Activated naive CD4-positive, alpha-beta T cell treated with anti-CD3 and anti-CD28 coated beads for 36 hours (primary cell): ENCODE data around the gene HMGXB4. TPM values are rescaled to one million over a fixed set of nuclear protein-coding genes. Genes with fewer than 3 reads are reported as not detected.
"Not testable (repeated sequence)": the region's sequence is repeated elsewhere in the genome, so short reads cannot be mapped to it uniquely, and the experiment has no call there.

ENCODE experiments used
- CTCF ChIA-PET: fragments of 350-600 bp; sonication (Branson Sonifier 250); formaldehyde crosslinking; loops from one replicate; lab custom pipeline; 2021; ENCODE audit warnings: antibody characterized with exemption; lab: Charles Lee
- DNase-seq: peaks from one replicate; pipeline ENCODE4 v3.0.0-alpha.2; 2020
- H3K27ac Mint-ChIP-seq: one replicate; pipeline ENCODE4 v1.8.0; 2021; ENCODE audit warnings: mild to moderate bottlenecking, mixed read lengths
- H3K27me3 Mint-ChIP-seq: one replicate; pipeline ENCODE4 v1.8.0; 2021; ENCODE audit warnings: low read depth, mixed read lengths
- H3K36me3 Mint-ChIP-seq: one replicate; pipeline ENCODE4 v1.8.0; 2021; ENCODE audit warnings: low read depth, mixed read lengths
- H3K4me1 Mint-ChIP-seq: one replicate; pipeline ENCODE4 v1.8.0; 2021; ENCODE audit warnings: low read depth, mixed read lengths
- H3K4me3 Mint-ChIP-seq: one replicate; pipeline ENCODE4 v1.8.0; 2021; ENCODE audit warnings: mild to moderate bottlenecking, moderate library complexity, mixed read lengths
- H3K9me3 Mint-ChIP-seq: one replicate; pipeline ENCODE4 v1.8.0; 2021; ENCODE audit warnings: mixed read lengths
- intact Hi-C: fragments of 100-400 bp; cut with micrococcal nuclease; formaldehyde crosslinking; loops from one replicate; pipeline ENCODE4 v1.15.1; 2023
- total RNA-seq, 2 experiments: library from RNA; stranded (reverse); gene quantifications; one replicate each; pipeline ENCODE4 v1.2.3, GENCODE V29; 2021

Gene HMGXB4
- total RNA-seq, 2 experiments from 2014 or later = 36.6 to 38.2 TPM

DNA sequence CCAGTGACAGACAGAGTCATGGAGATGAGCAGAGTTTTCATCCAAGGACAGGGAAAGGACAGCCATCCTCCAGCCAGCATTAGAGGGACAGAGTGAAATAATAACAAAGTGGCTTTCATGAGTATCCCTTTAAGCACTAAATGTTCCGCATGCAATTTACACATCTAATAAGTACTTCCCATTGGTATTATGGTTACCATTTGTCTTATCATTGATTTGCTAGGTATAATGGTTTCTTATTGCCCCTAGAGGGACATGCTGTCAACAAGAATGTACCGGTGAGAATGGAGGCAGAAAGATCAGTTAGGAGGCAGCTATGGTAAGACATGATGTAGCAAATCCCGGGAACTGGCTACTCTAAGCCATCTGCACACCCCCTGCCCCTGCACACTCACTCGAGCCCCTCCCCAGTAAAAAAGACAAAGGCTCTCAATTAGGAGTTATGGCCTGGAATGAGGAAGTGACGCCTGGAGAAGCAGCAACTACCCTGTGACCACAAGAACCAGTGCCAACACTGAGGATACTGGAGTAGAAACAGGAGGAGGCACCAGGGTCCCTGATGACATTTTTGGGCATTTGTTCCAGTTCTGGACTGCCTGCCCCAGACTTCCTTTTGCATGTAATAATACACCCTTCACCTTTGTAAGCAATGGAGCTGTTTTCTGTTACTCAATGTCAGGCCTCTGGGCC, 30.2 kb upstream of the HMGXB4 start:
- intact Hi-C loops = no loop called here
- peaks cover 2% of the 10 kb centered on the region for H3K9me3 Mint-ChIP-seq
- H3K4me3 Mint-ChIP-seq = no peak overlapping the region
- no peaks in the 10 kb centered on the region for H3K36me3 Mint-ChIP-seq
- DNase-seq = no peak
- H3K27ac Mint-ChIP-seq = no peak overlapping the region
- peaks cover 2% of the 10 kb centered on the region for H3K27me3 Mint-ChIP-seq
- peaks cover 2% of the 10 kb centered on the region for H3K4me1 Mint-ChIP-seq
- CTCF ChIA-PET = no interaction called here

DNA sequence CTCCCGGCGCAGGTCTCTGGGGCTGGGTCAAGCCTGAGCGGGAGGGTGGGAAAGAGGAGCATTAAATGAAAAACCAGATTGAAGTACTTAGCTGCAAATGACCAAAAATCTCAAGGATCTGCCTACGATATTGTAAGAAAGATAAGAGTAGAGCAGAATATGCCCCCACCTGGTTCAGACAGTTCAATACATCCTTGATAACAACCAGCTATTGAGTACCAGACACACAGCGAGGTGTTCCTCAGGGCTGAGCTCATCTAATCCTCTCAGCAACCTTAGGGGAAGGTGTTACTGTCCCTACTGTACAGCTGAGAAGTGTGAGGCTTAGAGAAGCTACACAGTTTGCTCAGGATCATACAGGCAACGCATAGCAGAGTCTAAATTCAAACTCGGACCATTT, 27.4 kb upstream of the HMGXB4 start:
- H3K27me3 Mint-ChIP-seq = no peaks in the 10 kb centered on the region
- H3K27ac Mint-ChIP-seq = no peak overlapping the region
- H3K4me3 Mint-ChIP-seq = no peak overlapping the region
- DNase-seq = no peak
- H3K4me1 Mint-ChIP-seq = peaks cover 2% of the 10 kb centered on the region
- intact Hi-C loops = loop anchor here (2.0 kb wide), 1 partner anchor 75 kb away; no protein-coding TSS in a partner anchor
- H3K9me3 Mint-ChIP-seq = peaks cover 2% of the 10 kb centered on the region
- no peaks in the 10 kb centered on the region for H3K36me3 Mint-ChIP-seq
- CTCF ChIA-PET = interaction anchor here (0.6 kb wide), 2 partner anchors 53 to 73 kb away, joined by 3 to 5 read pairs; no protein-coding TSS in a partner anchor

DNA sequence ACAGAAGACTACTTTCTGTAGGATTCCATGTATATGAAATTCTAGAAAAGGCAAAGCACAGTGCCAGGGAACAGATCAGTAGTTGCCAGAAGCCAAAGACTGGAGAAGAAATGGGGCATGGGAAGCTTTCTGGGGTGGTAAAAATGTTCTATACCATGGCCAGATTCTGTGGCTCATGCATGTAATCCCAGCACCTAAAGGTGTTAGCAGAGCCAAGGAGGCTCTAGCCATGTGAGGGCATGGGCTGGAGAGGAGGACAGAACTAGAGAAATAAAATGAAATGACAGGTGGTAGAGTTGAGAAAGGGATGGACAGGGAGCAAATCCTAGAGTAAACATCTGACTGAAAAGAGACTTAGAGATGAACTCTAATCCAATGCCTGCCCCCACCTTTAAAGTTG, 26.9 kb upstream of the HMGXB4 start:
- peaks cover 2% of the 10 kb centered on the region for H3K27me3 Mint-ChIP-seq
- no peak for DNase-seq
- peaks cover 2% of the 10 kb centered on the region for H3K4me1 Mint-ChIP-seq
- H3K4me3 Mint-ChIP-seq = no peak overlapping the region
- no peaks in the 10 kb centered on the region for H3K36me3 Mint-ChIP-seq
- CTCF ChIA-PET = interaction anchor here (0.6 to 1.4 kb wide), 4 partner anchors 24 to 158 kb away, joined by 3 to 6 read pairs (median 4); no protein-coding TSS in a partner anchor
- H3K27ac Mint-ChIP-seq = no peak overlapping the region
- H3K9me3 Mint-ChIP-seq = peaks cover 2% of the 10 kb centered on the region
- intact Hi-C loops = loop anchor here (2.0 kb wide), 1 partner anchor 76 kb away; no protein-coding TSS in a partner anchor

DNA sequence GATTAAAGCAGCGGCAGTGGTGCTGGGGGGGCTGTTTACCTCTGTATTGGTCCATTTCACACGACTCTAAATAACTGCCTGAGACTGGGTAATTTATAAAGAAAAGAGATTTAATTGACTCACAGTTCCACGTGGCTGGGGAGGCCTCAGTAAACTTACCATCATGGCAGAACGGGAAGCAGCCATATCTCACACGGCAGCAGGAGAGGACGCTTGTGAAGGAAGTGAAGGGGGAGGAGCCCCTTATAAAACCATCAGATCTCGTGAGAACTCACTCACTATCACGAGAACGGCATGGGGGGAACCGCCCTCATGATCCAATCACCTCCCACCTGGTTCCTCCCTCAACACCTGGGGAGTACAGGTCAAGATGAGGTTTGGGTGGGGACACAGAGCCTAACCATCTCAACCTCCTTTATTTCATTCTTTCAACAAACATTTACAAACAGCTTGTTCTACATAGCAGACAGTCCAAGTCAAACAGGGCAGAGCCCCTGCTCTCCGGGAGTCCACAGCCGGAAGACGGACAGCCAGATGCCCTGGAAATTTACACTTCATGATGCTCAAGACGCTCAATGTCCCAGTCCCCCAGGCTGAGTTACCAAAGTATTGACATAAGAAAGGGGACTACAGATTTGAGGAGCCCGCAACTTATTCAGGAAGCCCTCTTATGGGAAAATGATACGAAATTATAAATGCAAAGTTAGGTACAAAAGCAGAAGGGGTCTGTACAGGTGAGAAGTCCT, 26.3 kb upstream of the HMGXB4 start:
- Mint-ChIP-seq H3K9me3 (peaks cover 2% of the 10 kb centered on the region), H3K4me3 (peak overlapping the region; percentile 2), H3K36me3 (no peaks in the 10 kb centered on the region), H3K4me1 (peaks cover 2% of the 10 kb centered on the region), H3K27me3 (peaks cover 3% of the 10 kb centered on the region), H3K27ac (no peak overlapping the region)
- intact Hi-C loops = loop anchor here (2.0 kb wide), 1 partner anchor 76 kb away; no protein-coding TSS in a partner anchor
- CTCF ChIA-PET = interaction anchor here (0.6 to 1.5 kb wide), 16 partner anchors 10 to 162 kb away, joined by 3 to 12 read pairs (median 6); partner anchors contain the start of gene HMGXB4
- DNase-seq = peak; percentile 14

DNA sequence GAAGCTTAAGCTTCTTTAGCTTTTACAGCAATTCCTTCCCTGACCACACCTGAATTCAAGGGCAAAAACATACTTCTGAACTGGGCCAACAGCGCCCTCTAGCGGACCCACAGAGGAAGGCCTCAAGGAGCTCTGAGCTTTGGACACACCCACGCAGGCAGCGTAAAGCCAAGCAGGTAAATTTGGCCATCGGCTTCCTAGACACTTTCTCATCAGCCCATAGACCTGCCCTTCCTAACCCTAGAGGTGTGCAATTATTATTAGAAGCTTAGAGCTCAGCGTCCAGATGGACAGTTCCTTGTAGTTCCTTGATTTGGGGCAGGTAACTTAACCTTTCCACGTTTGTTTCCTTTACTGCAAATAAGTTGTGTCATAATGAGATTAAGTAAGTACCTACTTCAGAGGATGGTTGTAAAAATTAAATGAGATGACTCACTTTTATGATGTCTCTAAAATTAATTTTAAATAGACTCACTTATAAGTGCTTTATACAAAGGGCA, 25.7 kb upstream of the HMGXB4 start:
- no peak overlapping the region for H3K27ac Mint-ChIP-seq
- no peaks in the 10 kb centered on the region for H3K36me3 Mint-ChIP-seq
- peak; percentile 85 for DNase-seq
- CTCF ChIA-PET = interaction anchor here (0.9 to 1.5 kb wide), 15 partner anchors 9 to 163 kb away, joined by 3 to 12 read pairs (median 6); partner anchors contain the start of gene HMGXB4
- no peak overlapping the region for H3K4me3 Mint-ChIP-seq
- H3K4me1 Mint-ChIP-seq = peaks cover 2% of the 10 kb centered on the region
- intact Hi-C loops = loop anchor here (2.0 kb wide), 1 partner anchor 77 kb away; no protein-coding TSS in a partner anchor
- peaks cover 3% of the 10 kb centered on the region for H3K27me3 Mint-ChIP-seq
- H3K9me3 Mint-ChIP-seq = peaks cover 2% of the 10 kb centered on the region

DNA sequence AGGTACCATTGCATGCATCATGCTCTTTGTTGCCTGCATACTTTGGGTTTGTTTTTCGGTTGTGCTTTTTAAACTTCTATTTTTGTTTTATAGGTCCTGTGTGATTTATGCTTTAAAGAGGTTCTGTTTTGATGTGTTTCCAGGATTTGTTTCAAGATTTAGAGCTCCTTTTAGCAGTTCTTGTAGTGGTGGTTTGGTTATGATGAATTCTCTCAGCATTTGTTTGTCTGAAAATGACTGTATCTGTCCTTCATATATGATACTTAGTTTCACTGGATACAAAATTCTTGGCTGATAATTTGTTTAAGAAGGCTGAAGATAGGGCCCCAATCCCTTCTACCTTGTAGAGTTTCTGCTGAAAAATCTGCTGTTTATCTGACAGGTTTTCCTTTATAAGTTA, 18.5 kb upstream of the HMGXB4 start:
- CTCF ChIA-PET = interaction anchor here (3.5 kb wide), 1 partner anchor 7 kb away, joined by 12 read pairs; no protein-coding TSS in a partner anchor
- H3K4me3 Mint-ChIP-seq, H3K27ac Mint-ChIP-seq, H3K9me3 Mint-ChIP-seq, H3K4me1 Mint-ChIP-seq, H3K36me3 Mint-ChIP-seq, intact Hi-C loops, DNase-seq: not testable (repeated sequence)
- H3K27me3 Mint-ChIP-seq = peaks cover 33% of the 10 kb centered on the region

DNA sequence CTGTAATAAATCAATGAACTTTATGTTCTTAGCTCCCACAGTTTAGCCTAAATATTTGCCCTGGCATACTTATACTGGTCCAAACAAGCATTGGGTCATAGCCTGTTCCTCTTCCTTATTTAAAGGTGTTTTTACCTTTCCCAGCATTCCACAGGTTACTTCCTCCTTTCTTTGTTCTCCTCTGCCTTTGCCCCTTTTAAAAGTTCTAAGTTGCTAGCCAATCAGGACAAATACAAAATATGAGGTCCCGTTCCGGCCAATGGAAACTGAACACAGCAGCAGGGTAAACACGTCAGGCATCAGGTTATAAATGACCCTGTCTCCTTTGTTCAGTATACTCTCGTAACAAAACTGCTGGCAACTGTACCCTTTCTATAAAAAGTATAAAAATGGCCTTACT, 12.8 kb upstream of the HMGXB4 start:
- intact Hi-C loops, H3K36me3 Mint-ChIP-seq, CTCF ChIA-PET, H3K4me3 Mint-ChIP-seq, H3K4me1 Mint-ChIP-seq, H3K9me3 Mint-ChIP-seq, DNase-seq, H3K27ac Mint-ChIP-seq: not testable (repeated sequence)
- peaks cover 34% of the 10 kb centered on the region for H3K27me3 Mint-ChIP-seq

DNA sequence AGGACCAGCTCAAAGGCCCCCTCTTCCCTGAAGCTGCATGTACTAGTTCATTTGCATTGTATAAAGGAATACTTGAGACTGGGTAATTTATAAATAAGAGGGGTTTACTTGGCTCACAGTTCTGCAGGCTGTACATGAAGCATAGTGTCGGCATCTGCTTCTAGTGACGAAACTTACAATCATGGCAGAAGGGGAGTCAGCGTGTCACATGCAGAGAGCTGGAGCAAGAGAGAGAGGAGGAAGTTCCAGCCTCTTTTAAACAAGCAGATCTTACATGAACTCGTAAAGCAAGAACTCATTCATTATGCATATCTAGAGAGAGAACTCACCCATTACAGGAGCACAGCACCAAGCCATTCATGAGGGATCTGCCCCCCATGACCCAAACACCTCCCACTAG, 7.1 kb upstream of the HMGXB4 start:
- CTCF ChIA-PET = no interaction called here
- intact Hi-C loops = no loop called here
- no peaks in the 10 kb centered on the region for H3K9me3 Mint-ChIP-seq
- no peaks in the 10 kb centered on the region for H3K4me1 Mint-ChIP-seq
- no peak for DNase-seq
- H3K4me3 Mint-ChIP-seq = no peak overlapping the region
- H3K27ac Mint-ChIP-seq = no peak overlapping the region
- H3K36me3 Mint-ChIP-seq = no peaks in the 10 kb centered on the region
- H3K27me3 Mint-ChIP-seq = peaks cover 15% of the 10 kb centered on the region

DNA sequence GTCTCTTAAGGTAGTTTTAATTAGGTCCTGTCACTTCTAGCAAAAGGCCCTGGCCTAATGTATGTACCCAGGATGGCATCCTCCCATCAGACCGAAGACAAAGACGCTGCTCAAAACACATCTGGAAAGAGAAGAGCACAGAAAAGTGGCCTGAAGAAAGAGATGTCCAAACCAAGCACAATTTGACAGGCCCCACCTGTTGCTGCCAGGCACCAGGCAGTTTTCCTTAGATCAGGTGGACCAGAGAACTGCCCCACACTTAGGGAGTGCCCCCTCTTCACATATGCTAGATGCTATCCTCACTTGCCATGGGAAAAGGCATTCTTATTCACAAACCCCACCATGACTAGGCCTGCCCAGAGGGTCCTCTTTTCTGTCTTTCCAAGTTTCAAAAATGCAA, 3.3 kb upstream of the HMGXB4 start:
- no peak overlapping the region for H3K27ac Mint-ChIP-seq
- peaks cover 9% of the 10 kb centered on the region for H3K36me3 Mint-ChIP-seq
- peaks cover 3% of the 10 kb centered on the region for H3K27me3 Mint-ChIP-seq
- no peak for DNase-seq
- peaks cover 13% of the 10 kb centered on the region for H3K4me1 Mint-ChIP-seq
- intact Hi-C loops = no loop called here
- no peak overlapping the region for H3K4me3 Mint-ChIP-seq
- CTCF ChIA-PET = interaction anchor here (1.5 kb wide), 1 partner anchor 23 kb away, joined by 6 read pairs; no protein-coding TSS in a partner anchor
- H3K9me3 Mint-ChIP-seq = no peaks in the 10 kb centered on the region

DNA sequence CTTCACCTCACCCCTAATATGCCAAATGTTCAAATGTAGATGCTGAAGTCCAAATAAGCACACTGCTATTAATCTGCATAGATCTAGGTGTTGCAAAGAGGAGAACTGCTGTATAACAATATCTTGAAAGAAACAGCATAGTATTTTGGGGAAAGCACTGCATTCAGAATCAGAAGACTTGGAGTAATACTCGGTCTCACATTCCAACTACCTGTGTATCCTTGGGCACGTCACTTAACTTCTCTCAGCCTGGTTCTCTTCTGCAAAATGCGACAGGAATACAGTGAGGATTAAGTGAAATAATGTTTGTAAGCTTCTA, 332 bp upstream of the HMGXB4 start:
- H3K4me3 Mint-ChIP-seq = peak overlapping the region; percentile 87
- H3K4me1 Mint-ChIP-seq = peaks cover 27% of the 10 kb centered on the region
- CTCF ChIA-PET = interaction anchor here (1.6 kb wide), 1 partner anchor 26 kb away, joined by 5 read pairs; no protein-coding TSS in a partner anchor
- H3K27me3 Mint-ChIP-seq = no peaks in the 10 kb centered on the region
- no peaks in the 10 kb centered on the region for H3K9me3 Mint-ChIP-seq
- intact Hi-C loops = loop anchor here (2.0 kb wide), 1 partner anchor 44 kb away; no protein-coding TSS in a partner anchor
- no peak for DNase-seq
- peaks cover 16% of the 10 kb centered on the region for H3K36me3 Mint-ChIP-seq
- peak overlapping the region; percentile 92 for H3K27ac Mint-ChIP-seq

DNA sequence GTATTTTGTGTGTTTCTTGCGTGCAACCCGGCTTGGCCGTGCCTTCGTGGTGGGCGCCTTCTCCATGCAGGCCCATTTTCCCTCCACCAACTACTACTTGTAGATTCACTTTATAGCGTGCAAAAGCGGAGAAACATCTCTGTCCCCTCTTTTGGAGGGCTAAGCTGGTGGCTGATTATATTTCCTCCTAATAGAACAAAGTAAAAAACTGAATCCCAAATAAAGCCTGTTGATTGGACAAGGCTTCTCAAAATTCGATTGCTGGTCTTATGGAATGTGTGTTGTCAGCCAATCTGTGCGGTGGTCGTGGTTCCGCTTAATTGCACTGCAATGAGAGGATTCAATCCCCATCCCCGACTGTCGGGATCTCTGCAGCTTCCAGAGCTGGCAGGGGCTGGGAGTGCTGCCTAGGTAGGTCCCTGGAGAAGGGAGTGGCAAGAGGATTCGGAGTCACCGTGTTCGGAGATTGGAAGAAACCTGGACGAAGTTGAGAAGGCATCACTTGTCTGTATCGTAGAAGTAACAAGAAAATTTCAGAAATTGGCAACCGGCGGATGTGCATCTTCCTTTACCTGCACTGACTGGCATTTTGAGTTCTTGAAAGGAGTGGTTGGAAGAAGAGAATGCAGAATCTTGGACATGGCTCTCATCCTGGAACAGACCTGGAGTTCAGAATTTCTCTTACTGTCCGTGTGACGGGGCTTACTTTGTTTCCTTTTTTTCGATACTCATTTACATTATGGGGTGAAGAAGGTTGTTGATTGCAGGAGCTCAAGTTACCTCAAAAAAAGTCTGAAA, 1.1 kb downstream of the HMGXB4 start:
- peaks cover 25% of the 10 kb centered on the region for H3K36me3 Mint-ChIP-seq
- DNase-seq = no peak
- H3K27ac Mint-ChIP-seq = peak overlapping the region; percentile 87
- CTCF ChIA-PET = interaction anchor here (0.7 to 1.7 kb wide), 5 partner anchors 12 to 102 kb away, joined by 3 to 6 read pairs (median 4); no protein-coding TSS in a partner anchor
- H3K9me3 Mint-ChIP-seq = no peaks in the 10 kb centered on the region
- H3K4me1 Mint-ChIP-seq = peaks cover 27% of the 10 kb centered on the region
- intact Hi-C loops = no loop called here
- H3K27me3 Mint-ChIP-seq = no peaks in the 10 kb centered on the region
- peak overlapping the region; percentile 88 for H3K4me3 Mint-ChIP-seq
